GM12865 (cell line): ENCODE data around the gene TRIP4.

Source experiments
- DNase-seq: peaks from one replicate; pipeline ENCODE4 v3.0.0; 2010; ENCODE audit warnings: low read depth
- H3K4me3 ChIP-seq: 2 replicates; pipeline ENCODE4 v1.5.1; 2011; ENCODE audit warnings: mild to moderate bottlenecking, low read depth, low read length, control low read depth
- TF ChIP-seq, protein P1 (sequence below): IDR thresholded peaks from 2 replicates; pipeline ENCODE4 v1.5.1; 2011; ENCODE audit warnings: low read length, control low read depth, low read depth, inconsistent platforms; ENCODE audit not compliant: insufficient read depth; ENCODE audit errors: missing control alignments

TRIP4 gene

DNA sequence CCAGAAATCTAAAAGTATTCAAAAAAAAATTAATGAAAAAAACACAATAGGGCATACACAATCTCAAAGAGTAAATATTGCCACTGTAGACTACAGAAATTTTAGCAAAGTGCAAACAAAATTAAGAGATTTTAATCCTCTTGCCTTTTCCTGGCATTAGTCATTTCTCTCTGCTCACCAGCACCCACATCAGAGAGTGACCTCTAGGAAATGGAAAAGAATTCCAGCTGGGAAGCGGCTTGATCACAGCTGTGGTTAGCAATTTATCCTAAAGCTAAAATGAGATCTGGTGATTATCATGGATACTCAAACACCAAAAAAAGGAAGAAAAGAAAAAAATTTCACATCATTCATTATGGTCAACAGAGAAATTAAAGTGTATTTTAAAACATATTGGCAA lies 39.2 kb upstream of the TRIP4 start:
- no peak for DNase-seq
- TF ChIP-seq, protein P1, sequence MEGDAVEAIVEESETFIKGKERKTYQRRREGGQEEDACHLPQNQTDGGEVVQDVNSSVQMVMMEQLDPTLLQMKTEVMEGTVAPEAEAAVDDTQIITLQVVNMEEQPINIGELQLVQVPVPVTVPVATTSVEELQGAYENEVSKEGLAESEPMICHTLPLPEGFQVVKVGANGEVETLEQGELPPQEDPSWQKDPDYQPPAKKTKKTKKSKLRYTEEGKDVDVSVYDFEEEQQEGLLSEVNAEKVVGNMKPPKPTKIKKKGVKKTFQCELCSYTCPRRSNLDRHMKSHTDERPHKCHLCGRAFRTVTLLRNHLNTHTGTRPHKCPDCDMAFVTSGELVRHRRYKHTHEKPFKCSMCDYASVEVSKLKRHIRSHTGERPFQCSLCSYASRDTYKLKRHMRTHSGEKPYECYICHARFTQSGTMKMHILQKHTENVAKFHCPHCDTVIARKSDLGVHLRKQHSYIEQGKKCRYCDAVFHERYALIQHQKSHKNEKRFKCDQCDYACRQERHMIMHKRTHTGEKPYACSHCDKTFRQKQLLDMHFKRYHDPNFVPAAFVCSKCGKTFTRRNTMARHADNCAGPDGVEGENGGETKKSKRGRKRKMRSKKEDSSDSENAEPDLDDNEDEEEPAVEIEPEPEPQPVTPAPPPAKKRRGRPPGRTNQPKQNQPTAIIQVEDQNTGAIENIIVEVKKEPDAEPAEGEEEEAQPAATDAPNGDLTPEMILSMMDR, result no peak
- H3K4me3 ChIP-seq, result no peak overlapping the region

DNA sequence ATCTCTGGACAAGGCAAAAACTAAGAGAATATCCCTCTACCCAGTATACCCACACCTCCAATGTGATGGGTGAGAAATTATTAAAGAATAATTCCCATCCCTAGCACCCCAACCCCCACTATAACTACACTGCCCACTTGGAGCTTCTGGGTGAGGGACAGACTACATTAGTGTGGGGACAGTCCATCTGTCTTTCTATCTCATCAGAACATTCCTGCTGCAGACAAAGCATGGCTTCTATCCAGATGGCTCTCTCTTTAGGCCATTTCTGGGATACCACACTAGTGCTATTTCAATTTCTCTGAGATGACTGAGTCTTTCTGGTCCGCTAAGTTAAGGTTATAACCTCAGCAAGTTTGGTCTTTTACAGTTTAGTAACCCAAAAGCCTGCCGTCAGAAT lies 38.3 kb upstream of the TRIP4 start:
- no peak for DNase-seq
- H3K4me3 ChIP-seq, result no peak overlapping the region
- TF ChIP-seq, protein P1, result no peak

DNA sequence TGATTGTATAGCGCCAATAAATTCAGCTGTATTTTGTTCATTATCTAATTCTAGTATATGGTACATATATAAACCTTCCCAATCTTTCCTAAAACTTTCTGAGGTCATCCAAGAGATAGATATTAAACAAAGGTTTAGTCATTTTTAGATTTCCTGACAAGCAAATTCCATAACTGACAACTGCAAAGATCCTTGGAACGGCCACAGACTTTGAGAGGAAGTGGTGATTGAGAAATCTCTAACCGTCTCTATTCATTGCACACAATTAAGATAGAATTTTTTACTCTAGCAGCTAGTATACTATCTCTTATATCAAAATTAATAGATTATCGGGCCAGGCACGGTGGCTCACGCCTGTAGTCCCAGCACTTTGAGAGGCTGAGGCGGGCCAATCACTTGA lies 36.4 kb upstream of the TRIP4 start:
- DNase-seq, result no peak
- no peak overlapping the region for H3K4me3 ChIP-seq
- TF ChIP-seq, protein P1, result no peak

DNA sequence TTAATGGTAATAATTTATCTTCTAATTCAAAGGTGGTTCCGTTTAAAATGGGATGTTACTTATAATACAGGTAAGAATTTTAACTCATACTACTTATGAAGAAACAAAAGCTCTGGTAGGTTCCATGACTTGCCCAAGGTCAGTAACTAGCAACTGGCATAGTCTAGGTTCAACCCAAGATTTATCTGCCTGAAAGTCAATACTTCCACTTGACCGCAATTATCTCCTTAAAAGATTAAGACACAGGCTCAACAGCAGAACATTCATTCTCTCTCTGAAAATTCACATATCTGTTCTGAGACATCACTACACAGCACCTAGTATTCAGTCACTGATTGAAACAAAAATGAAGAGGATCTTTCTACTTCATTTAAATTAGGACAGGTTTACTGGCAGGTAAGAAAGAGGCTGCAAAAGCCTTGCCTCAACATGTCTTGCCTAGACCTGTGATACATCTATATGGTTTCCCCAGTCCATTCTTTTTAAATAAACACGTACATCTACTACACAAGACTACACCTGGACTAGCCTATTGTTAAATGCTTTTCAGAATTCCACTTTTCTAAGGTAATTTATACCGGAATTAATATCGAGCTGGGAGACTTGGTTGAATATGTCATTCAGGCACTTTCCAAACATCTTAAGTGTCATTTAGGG lies 32.8 kb upstream of the TRIP4 start:
- TF ChIP-seq, protein P1, result no peak

DNA sequence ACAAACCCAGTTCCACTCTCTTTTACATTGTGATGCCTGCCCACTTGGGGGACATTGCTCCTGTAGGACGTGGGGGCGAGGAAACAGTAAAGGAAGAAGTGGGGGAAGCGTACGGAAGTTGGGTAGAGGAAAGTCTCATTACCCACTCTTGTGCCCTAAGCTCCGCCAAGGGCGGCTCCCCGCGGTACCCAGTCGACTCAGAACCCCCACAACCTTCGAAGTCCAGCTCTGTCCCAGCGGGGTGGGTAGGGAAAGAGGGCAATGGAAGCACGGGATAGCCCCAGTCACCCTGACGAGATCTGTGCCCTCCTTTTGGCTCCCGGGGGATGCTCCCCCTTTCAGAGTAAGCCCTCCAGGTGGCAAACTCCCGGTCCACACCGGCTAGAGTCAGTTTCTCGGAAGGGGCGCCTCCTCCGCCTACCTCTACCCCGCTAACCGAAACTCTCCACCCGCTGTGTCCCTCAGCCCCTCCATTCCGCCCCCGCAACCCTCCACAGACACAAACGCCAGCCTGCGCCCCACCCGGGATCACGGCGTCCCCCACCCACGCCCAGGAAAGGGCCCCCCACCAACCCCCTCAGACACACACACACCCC lies 32.2 kb upstream of the TRIP4 start:
- peak; percentile 17 for DNase-seq

More for the DNA sequence above, 32.8 kb upstream of the TRIP4 start:
- no peak for DNase-seq
- peak overlapping the region; percentile 64 for H3K4me3 ChIP-seq

DNA sequence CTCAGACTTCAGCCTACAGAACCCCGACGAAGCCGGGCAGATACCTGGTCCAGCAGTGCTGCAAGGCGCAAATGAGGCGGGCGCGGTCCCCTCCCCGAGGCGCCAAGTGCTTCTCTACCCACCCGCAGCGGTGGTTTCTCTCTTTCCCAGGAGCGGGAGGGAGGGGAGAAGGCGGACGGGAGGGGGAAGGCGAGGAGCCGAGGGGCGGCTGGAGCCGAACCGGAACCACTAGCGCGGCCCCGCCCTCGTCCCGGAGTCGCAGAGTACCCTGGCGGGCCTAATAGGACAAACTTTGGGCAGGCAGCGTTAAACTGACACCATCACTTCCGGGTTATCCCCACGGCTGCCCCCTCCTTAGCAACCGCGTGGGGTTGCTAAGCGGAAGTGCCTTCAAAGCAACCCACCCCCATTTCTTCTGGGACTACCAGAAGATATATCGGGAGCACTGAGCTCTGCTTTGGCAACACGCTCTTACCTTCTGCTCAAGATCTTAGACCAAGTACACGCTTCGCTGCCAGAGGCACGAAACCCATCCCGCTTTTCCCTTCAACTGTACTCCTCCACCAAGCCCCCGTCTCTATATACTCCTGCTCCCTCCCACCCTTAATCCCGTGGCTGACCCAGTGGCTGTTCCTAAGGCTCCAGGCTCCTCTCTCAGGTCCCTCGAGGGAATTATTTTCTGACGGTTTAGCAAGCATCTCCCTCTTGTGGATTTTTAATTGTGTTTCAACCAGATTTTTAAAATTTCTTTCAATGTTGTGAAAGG lies 31.5 kb upstream of the TRIP4 start, which contains the start of gene CSNK1G1:
TSS of gene CSNK1G1 (minus strand) at position 230 of the 766 bp plus-strand sequence. CDS start 55,674 bp downstream, outside the sequence.
- TF ChIP-seq, protein P1, result no peak
- peak; percentile 96 for DNase-seq
- peak within 1 kb of the TSS; percentile 64 for H3K4me3 ChIP-seq

More for the DNA sequence above, 32.2 kb upstream of the TRIP4 start:
- H3K4me3 ChIP-seq, result peak overlapping the region; percentile 64
- TF ChIP-seq, protein P1, result no peak
